Amygdala (tissue), 56 donors: ENCODE results near the gene EHBP1.
"Not testable (repeated sequence)": the region's sequence is repeated elsewhere in the genome, so short reads cannot be mapped to it uniquely, and the experiment has no call there.

Source experiments
- DNase-seq, 56 donors: peaks; one replicate each; lab custom pipeline; 2025; lab: John Stamatoyannopoulos, UW

Gene EHBP1

GRCh38 chr2:62727876-62728566 is 22.5 kb downstream of the EHBP1 start:
- DNase-seq = no peak

DNA sequence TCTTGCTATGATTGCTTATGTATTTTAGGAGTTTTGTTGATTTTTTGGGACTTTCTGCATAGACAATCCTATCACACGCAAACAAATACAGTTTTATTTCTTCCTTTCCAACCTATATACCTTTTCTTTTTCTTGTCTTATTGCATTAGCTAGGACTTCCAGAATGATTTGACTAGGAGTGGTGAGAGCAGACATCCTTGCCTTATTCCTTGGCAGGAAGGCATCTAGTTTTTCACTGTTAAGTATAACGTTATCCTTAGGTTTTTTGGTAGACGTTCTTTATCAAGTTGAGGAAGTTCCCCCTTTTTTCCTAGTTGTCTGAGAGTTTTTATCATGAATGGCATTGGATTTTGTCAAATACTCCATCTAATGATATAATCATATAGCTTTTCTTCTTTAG is 25.8 kb downstream of the EHBP1 start:
- no peak for DNase-seq

DNA sequence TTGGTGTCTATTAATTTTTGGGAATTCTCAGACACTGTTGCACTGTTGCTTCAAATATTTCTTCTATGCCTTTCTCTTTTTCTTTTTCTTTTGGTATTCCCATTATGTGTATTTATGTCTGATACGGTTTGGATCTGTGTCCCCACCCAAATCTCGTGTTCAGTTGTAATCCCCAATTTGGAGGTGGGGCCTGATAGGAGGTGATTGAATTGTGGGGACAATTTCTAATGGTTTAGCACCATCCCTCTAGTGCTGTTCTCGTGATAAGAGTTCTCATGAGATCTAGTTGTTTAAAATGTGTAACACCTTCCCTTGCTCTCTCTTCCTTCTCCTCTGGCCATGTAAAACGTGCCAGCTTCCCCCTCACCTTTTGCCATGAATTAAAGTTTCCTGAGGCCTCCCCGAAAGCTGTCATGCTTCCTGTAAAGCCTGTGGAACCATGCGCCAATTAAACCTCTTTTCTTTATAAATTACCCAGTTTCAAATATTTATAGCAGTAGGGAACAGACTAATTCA is 26.8 kb downstream of the EHBP1 start:
- no peak for DNase-seq

DNA sequence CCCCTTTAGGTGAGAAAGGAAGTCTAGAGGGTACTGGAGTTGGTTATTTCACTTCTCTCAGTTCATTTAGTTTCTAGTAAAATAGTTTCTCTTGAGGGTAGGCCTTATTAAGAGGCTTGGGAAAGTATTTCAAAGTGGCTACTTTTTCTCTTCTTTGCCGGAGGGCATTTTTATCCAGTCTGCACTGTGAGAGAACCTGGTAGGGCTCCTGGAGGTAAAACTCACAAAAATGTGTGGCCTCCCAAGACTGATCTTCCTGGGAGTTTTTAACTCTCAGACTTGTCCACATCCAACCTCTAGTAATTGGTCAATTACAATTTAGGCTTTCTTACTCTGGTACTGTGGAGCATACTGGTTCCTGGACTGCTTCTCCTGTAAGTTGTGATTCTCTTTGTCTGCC is 28.0 kb downstream of the EHBP1 start:
- no peak for DNase-seq

- no peak for DNase-seq
These were observed 31.5 kb downstream of the EHBP1 start for GRCh38 chr2:62736899-62737559.

DNA sequence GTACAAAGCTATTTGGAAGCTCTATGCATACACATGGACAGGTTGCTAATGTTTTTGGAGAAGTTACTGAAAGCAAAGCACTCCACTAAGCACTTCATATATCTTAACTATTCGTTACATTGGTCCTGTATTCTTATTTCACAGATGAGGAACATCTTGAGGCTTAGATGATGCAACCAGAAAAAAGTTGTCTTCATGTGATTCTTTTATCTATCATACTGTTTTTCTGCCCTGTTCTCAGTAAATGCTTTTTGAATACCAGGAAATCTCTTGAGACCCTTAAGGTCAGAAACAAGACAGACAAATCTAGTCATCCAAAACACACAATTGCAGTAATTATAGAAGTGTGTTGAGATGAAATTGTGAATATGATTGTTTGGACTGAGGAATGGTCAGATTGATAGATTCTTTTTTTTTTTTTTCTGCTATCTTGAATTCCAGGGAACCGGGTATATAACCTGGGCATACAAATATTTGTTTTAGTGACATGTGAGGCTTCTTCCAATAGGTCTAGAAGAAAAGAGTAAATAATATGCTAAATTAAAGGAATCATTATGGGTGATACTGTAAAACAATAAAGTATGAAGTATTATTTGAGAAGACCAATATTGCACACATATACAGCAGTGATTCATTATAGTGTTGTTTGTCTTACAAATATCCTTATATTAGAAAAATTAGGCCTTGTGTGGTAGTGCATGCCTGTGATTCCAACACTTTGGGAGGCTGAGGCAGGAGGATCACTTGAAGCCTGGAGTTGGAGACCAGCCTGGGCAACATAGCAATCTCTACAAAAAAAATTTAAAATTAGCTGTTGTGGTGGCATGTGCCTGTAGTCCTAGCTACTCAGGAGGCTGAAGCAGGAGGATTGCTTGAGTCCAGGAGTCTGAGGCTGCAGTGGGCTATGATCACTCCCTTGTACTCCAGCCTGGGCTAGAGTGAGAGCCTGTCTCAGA is 33.7 kb downstream of the EHBP1 start:
- DNase-seq = no peak

DNA sequence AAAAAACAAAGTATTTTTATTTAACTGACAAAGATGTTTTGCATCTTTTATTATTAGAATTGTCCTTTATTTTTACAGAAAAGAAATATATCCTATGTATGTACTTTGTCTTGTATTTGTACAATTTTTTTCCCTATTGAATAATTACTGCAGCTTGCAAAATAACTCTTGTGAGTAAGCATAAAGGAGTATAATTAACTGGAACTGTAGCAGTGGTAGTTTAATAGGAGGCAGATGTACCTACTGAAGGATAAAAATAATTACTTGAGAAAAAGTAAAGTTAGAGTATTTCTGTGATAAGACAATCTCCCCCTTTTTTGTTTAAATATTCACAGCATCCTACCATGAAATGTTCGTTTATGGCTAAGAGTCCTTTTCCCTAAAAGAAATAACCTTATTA is 34.7 kb downstream of the EHBP1 start:
- no peak for DNase-seq

DNA sequence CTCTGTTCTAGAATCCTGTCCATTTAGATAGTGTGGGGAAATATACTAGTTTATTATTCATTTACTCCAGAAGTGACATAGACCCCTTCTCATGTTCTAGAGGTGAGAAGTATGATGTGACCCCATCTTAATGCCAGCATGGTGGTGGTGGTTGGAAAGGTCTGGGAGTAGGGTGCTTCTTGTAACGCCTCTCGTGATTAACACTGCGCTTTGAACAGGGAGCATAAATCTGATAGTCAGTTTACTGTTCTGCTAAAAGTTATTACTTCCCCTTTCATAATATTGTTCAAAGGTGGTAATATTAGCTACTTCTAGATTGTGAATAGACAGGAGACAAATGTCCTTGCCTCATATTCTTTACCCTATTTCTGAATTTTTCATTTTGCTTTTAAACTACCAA is 35.6 kb downstream of the EHBP1 start:
- DNase-seq = no peak

DNA sequence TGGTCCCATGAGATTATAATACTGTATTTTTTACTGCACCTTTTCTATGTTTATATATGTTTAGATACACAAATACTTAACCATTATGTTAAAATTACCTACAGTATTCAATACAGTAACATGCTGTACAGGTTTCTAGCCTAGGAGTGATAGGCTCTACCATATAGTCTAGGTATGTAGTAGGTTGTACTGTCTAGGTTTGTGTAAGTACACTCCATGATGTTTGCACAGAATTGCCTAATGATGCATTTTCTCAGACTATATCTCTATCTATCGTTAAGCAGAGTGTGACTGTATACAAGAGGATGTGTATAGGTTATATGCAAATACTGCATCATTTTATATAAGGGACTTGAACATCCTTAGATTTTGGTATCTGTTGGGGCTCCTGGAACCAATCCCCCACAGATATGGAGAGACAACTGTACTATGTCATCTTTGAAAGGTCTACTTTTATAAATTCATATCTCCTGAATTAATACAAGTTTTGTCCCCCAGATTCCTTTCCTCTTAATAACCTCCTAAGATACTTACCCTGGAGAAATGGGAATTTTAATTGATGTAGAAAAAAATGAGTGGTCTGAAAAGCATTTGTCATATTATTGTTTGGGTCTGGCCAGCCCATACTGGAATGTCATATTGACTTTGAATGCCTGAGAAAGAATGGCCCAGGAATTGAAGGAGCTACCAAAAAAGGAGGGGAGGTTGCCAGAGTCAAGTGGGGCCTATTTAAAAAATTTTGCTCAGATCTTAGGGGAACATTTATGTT is 36.6 kb downstream of the EHBP1 start:
- no peak for DNase-seq

DNA sequence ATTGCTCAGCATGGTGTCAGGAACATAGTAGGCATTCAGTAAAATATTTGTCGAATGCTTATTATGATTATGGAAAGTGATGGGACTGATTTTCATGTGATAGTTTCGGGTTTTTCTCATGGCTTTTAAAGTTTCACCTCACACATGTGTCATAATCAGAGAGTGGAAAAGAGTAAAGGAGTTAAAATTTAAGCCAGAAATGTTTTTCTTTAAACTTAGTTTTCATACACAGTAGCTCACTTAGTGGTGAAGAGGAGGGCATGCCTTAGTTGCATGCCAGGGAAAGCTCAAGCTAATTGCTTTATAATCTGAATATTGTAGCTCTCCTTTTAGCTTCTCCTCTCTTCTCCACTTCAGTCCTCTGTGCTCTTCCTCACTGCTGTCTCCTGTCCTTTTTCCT is 38.0 kb downstream of the EHBP1 start:
- DNase-seq = no peak

GRCh38 chr2:62744603-62745002 is 39.1 kb downstream of the EHBP1 start:
- no peak for DNase-seq

GRCh38 chr2:62745891-62746481 is 40.5 kb downstream of the EHBP1 start:
- DNase-seq = no peak

- DNase-seq = no peak
These were observed 41.7 kb downstream of the EHBP1 start for GRCh38 chr2:62747169-62747568.

- DNase-seq = no peak
These were observed 42.4 kb downstream of the EHBP1 start for GRCh38 chr2:62747876-62748275.

GRCh38 chr2:62749111-62749510 is 43.6 kb downstream of the EHBP1 start:
- not testable (repeated sequence) for DNase-seq

- DNase-seq = no peak
These were observed 51.5 kb downstream of the EHBP1 start for GRCh38 chr2:62757029-62757428.

DNA sequence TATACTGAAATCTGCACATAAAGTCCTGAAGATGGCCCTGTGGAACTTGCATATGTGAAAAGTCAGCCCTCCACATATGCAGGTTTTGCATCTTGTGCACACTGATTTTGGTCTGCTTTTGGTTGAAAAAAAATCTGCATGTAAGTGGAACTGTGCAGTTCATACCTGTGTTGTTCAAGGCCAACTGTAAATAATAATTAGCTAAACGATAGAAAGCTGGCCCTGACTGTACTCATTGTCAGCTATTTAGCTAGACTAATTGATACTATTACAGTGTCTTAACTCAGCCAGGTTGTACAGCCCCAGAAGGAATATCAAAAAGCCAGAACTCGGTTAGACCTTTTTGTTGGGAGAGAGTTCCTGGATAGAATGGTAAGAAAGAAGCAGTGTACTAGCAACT is 54.5 kb downstream of the EHBP1 start:
- DNase-seq = no peak

DNA sequence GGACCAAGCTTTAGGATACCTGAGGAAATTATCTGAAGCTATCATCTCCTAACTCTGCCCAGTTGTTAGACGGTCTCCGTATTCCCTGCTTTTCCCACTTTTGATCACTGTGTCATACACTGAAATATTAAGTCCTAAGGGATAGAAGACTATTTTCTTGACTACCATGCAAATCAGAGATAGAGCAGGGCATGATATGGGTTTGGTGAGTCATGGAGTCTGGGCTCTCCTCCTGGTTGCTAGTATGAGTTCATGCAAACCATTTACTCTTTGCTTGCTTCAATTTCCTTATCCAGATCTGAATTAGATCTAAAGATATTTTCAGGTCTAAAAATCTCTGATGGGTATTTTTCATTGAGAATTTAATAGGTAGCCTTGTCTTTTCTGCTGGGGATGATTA is 55.0 kb downstream of the EHBP1 start:
- no peak for DNase-seq

DNA sequence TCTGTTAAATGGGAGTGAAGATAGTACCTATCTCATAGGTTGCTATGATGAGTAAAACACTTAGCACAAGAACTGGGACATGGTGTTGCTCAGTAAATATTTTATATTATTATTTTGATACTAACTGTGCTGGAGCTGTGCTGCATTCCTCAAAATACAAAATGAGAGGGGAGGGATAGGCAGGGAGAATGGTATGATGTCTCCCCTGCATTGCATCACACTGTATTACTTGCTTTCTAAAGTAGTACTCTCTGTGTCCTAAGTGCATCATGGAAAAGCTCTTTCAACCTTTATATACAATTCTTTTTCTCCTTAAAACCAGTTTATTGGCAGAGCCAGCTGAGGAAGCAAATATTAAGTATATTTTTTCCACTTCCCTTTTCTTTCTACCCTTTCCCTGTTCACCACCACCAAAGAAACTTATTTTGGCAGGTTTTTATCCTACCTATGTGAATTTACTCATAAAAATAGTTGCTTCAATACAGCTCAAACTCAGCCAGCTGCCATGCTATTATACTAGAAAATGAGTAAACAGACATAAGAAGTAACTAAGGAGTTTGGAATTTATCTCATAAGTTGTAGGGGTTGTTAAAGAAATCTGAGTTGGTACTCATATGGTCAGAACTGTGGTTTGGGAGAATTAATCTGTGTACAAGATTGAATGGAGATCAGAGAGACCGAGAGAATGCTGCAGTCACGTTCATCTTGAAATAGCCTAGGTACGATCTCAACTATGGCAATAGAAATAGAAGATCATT is 60.3 kb downstream of the EHBP1 start:
- no peak for DNase-seq
